Inflammatory macrophage treated with lipopolysaccharide for 1 hour (primary cell): Measurements from ENCODE around the gene GPR34.
"Not testable (repeated sequence)": the region's sequence is repeated elsewhere in the genome, so short reads cannot be mapped to it uniquely, and the experiment has no call there.

Source experiments
- DNase-seq, 2 donors: peaks; one replicate each; pipeline ENCODE4 v3.0.0-alpha.2; 2020 to 2022

GPR34 gene, protein sequence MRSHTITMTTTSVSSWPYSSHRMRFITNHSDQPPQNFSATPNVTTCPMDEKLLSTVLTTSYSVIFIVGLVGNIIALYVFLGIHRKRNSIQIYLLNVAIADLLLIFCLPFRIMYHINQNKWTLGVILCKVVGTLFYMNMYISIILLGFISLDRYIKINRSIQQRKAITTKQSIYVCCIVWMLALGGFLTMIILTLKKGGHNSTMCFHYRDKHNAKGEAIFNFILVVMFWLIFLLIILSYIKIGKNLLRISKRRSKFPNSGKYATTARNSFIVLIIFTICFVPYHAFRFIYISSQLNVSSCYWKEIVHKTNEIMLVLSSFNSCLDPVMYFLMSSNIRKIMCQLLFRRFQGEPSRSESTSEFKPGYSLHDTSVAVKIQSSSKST

DNA sequence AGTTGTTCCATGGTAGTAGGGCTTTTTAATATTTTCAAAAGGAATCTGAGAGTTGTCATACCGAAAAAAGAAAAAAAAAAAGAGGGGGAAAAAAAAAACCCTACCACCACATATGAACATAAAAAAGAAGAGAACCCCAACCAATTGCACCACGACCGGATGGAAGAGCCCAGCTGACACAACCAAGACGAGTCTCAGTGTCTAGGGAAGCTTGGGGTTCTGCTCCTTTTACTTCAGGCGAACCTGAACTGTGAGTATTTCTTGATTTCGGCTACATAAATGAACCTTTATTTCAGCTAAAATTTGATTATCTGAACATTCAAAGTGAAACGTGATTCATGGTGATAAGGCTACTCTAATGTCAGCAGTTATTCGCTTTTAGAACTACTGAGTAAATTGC lies at the start of gene GPR34:
Gene GPR34 (plus strand): TSS at position 139 of the 400 bp plus-strand sequence. CDS start 6,661 bp downstream, outside the sequence.
- DNase-seq: peak; percentile 44 to 47

DNA sequence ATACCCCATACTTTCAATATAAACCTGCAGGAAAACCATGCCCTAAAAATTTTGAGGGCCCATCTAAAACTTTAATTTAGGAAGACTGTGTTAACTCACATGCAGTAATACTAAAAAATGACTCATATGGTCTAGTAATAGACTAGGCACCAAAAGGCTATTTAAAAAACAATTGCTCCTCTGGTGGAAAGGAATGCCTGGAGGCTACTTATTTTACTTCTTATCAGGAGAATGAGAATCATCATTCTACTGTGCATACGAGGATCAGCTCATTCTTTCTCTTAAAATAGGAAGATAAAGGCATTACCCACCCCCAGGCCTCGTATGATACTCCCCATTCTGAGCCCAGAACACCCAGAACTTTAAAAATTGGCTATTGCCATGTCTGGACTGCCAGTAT lies 42.6 kb upstream of the GPR34 start:
- DNase-seq: not testable (repeated sequence)

DNA sequence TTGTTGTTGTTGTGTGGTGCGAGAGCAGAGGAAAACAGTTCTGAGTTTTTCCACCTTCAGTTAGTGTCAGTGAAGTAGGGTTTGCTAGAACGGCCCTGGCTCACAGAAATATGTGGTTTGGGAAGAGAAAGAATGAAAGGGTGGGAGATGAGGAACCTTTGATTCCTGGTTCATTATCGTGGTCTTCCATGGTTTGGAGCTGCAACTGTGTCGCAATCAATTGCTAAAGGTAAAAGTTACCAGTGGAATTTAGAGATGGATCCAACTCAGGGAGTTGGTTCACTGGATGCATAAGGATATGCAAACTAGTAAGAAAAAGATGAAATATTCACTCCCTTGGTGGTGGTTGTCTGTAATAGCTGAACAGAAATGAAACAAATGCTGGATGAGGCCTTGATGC lies 35.6 kb upstream of the GPR34 start:
- no peak for DNase-seq

DNA sequence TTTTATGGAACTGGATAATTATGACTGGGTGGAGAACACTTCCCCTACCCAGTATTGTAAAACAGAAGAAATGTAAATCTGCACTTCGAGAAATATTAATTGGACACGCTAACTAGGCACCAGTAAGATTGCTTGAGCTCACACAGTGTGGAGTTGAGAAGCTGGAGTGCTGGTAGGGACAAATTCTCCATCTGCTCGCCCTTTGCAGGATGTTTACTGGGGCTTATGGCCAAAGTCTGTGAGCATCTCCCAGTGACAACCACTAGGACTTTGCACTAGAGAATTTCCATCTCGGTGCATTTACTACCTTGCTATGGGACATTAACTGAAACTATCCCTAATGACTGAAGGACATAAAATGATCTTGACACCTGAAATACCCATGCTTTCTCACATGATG lies 33.7 kb upstream of the GPR34 start:
- DNase-seq: no peak

DNA sequence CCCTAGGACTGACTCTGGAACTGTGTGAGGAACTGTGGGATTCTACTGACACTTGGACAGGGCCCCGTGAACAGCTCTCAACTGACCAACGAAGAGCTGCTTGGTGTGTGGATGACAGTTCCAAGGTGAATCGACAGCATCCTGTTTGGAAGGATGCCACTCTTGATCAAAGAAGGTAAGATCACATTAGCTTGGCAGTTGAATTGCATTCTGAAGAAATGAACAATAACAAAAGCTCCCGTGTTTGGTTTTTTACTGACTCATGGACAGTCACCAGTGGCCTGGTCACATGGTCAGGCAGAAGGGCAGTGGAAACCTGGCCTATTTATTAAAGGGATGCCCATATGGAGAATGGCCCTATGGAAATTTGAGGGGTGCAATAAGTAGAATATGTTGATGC lies 33.1 kb upstream of the GPR34 start:
- no peak for DNase-seq

DNA sequence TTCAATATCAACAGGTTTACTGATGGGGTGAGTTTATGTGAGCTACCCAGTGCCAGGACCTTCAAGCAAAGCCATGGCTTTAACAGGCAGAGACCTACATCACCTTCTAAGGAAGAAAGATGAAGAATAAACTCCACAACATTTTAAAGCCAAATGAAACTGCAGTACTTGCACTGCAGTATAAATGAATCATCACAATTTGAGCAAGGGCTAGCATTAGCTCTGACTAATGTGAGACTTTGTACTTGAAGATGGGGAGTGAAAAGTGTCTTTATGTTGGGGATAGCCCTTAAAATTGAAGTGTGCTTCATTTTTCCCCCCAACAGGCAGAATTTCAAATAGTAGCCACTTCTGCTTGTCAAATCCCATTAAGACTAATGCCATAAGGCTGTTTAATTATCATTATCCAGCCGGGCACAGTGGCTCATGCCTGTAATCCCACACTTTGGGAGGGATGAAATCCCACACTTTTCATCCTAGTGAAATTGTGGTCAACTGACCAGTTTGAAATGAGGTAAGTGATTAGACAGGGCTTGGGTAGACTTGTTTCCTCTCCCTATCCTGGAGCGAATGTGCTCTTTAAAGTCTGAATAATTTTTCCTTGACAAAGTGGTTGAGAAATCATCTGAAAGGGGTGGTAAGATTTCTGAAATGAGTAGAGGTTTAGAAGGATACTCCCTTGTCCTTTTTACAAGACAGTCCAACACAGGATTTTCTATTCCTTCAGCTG lies 27.2 kb upstream of the GPR34 start:
- no peak for DNase-seq

DNA sequence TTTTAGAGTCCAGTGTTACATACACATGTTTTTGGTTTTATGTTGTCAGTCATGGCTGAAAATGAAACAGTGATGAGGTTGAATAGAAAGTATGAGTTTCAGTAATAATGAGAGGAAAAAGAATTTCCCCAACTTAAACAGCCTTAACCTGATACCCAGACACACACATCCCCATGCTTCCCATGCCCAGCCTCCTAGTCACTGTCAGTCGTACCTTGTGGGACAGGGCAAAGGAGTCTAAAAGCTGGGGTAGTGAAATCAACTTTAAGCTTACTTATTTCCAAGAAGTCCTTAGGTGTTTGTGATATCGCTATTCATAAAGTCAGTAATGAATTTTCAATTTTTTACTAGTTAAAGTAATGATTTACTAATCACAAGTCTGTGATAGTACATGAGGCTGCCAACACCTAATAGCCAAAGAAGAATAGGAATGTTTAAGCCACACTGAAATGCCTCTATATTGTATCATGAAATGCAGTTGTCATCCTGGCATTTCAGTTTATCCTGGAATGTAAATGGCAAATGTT lies 24.3 kb upstream of the GPR34 start:
- no peak for DNase-seq

DNA sequence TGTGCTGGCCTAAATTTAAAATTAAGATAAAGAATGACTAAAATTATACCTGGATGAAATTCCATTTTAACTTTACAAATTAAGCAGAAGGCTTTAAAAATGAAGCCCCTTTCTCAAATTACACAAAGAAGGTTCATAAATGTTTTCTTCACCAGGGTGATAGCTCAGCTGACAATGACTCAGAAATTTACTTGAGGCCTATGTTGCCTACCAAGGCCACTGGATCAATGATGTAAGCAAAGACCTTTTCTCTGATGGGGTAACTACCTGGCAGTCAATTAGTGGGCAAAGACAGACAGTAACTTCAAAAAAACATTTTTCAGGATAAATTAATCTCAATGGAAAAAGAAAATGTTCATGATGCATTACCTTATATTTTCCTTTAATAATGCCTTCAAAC lies 23.9 kb upstream of the GPR34 start:
- DNase-seq: no peak

DNA sequence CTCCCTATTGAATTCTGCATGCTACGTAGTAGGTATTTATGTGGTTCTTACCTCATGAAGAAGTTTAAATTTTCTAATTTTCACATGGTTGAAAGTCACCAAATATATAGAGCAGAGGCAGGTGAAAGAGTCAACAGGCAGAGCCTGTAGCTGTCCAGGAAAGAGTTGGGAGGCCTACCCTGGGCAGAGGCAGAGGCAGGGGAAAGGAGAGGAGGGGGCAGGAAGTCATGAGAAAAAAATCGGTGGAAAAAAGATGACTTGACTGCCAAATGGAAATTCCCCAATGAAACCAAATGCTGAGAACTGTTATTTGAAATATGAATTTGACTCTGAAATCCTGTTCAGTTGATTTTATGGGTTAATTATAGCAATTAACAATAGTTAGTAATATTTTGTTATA lies 23.1 kb upstream of the GPR34 start:
- no peak for DNase-seq

DNA sequence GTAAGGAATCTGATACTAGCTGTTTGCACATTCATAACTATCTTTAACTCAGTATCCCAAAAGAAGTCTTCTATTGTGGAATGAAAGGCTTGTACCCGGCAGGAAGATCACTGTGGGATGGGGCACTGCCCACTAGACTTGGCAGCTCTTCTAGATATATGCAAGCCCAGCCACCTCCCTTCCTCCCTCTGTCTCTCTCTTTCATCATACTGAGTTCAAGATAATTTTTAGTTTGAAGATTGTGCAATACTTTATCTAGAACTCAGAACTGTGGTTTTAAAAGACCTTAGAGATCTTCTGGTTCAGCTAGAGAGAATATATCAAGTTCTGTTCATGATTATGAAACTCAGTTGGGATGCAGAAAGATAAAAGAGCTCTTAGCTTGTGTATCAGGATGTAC lies 22.5 kb upstream of the GPR34 start:
- DNase-seq: no peak

DNA sequence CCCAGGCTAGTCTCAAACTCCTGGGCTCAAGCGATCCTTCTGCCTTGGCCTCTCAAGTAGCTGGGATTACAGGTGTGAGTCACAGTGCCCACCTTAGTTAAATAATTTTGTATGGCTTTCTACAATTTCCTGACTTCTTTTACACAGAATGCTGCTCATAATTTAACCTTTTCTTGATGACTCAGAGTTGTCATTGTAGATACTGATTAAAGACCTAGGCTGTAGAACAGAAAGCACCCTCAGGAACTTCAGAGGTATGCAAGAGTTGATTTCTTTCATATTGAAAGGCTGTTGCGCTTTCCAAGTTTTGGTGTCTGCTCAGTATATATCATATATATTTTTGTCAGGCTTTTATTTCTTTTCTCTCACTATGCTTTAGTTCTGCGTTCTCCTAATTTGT lies 21.1 kb upstream of the GPR34 start:
- DNase-seq: no peak

DNA sequence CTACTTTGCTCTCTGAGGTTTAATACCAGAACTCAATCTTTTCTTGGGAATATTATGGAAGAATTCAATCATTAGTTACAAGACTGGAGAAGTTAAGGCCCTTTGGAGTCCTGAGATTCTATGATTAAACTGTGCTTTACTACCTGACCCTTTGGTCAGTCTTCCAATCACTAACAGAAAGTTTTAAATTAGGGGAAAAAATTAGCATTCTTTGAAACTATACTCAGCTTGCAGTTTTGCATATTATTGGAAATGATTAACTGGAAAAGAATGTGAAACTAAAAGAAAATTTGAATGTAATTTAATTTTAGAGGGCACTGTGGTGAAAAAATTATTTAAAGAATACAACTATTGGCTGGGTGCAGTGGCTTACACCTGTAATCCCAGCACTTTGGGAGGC lies 18.7 kb upstream of the GPR34 start:
- DNase-seq: no peak

DNA sequence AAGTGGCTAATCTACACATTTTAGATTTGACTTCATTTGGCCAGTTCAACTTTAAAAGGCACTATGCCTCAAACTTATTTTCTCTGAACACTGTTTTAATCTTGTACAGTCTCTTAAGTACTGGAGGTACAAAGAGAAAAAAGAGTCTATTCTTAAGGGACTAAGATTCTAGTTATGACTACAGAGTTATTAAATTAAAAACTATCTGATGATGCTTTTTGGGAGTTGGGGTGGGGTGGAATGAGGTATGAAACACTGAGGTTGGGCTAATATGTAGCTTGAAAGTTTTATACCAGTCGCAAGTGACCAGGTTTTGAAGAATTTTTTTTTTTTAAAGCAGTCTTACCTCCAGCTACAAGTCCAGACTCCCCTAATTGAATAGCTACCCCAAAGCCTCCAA lies 17.7 kb upstream of the GPR34 start:
- no peak for DNase-seq

DNA sequence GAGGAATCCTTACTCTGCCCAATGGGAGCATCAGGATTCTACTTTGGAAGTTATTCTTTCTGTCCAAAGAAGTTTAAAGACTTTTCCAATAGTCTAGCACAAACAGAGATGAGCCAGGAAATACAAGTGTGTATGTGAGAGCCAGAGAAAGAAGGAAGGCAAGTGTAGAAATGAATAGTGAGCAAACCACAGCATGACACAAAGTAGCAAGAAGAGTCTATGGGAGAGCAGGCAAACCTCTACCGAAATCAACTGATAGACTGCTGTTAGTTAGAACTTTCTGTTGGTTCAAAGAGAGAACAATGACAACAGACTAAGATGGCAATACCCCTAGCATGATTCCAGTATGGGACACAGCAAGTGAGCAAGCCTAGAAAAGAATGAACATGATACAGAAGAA lies 16.1 kb upstream of the GPR34 start:
- DNase-seq: no peak

DNA sequence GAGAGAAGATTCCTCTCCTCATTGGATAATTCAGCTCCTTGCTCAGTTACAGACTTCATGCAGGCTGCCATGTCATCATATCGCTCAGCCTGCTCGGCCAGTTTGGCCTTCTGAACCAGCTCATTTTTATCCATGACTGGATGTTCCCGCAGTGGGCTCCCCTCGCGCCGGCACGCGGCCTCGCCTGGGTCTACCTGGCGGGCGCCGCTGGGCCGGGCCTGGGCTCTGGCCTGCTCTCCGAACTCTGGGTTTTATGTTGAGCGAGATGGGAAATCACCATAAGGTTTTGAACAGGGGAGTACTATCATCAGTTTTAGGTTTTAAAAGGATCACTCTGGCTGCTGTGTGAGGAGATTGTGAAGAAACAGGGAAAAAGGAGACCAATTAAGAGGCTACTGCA lies 12.4 kb upstream of the GPR34 start:
- DNase-seq: not testable (repeated sequence)

DNA sequence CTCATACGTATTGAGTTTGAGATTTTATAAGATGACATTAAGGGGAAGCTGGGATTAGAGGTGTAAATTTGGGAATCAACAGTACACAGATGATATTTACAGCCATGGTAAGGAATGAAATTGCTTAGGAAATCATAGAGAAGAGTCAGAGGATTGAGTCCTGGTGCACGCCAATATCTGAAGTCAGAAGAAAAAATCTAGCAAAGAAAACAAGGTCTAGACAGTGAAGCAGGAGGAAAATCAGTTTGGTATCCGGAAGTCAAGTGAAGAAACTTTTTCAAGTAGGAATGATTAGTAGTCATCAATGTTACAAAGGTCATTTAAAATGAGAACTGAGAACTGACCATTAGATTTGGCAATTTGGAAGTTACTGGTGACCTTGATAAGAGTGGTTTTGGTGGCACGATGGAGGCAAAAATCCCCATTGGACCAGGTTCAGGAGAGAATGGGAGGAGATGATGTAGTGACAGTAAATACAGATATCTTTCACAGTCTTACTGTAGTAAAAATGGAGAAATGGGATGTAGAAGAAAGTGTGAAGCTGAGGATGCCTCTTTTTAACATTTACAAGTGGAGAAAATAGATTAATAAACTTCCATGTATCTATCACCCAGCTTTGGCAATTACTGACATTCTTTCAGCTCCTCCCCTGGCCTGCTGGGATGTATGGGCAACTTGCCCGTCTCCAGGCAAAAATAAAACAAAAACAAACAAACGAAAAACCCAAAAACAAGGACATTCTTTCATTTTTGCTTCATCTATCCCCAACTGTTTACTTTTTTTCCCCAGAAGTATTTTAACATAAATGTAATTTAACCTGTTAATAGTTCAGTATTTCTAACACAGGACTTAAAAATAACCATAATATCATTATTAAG lies 11.4 kb upstream of the GPR34 start:
- DNase-seq: peak; percentile 11 to 61

DNA sequence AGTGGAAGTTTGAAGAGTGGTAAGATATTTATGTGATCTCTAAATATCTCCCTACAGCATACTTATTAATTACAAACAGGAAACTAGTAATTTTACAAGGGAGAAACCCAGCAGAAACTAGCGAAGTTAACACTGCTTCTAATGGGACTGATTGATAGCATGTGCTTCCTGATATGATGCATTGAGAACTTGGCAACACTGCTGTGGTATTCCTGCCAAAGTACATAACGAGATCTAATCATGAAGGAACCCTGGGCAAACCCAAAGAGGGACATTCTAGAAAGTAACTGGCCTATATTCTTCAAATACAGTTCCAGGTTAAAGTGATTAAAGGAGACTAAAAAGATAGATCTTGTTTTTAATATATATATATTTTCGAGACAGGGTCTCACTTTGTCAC lies 4.6 kb upstream of the GPR34 start:
- no peak for DNase-seq

DNA sequence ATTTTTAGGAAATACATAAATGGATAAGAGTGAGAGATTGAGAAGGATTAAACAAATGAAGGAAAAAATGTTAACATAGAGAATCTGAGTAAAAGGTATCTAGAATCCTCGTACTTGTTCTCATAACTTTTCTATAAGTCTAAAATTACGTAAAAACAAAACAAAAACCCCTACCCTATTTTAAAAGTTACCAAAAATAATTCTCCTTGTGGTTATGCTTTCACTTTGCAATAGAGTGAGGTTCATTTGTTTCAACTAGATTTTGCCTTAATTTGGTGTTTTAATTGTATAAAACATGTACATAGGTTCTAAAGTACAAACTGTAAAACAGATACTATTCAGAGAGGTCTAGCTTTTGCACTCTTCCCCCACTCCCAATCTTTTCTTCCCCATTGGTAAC lies 3.8 kb upstream of the GPR34 start:
- no peak for DNase-seq

DNA sequence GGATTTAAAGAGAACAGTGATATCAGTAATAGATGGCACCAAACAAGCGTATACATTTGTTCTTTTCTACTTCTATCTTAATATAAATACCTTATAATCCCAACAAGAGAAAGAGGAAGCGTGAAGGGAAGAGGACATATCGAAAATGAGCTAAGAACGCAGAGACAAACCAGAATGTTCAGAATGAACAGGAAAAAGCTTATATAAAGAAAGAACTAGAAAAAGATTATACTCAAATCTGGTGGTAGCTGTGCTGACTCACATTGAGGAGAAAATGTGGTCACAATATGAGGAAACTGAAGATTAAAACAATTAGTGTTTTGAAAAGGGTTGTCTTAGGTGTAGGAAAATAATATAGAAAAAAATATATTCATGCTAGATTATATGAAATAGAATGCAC lies 2.0 kb upstream of the GPR34 start:
- peak in 1 of 2 donors; percentile 17 for DNase-seq

DNA sequence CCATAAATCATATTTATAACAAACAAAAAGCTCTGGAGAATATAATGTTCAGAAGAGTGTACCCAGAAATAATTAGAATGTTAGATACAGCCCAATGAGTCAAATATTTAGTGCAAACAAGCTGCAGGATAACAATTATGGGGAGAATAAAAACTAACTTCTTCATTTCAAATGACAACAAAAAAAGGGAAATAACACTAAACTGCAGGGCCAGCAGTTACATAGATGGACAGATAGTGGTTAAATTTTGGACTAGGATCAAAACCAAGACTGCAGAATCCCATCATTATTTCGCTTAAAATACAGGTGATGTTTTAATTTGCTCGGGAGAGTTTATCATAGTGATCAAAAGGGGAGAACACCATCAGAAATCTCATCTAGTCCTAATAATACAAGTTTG lies 617 bp upstream of the GPR34 start:
- DNase-seq: peak in 1 of 2 donors; percentile 29

DNA sequence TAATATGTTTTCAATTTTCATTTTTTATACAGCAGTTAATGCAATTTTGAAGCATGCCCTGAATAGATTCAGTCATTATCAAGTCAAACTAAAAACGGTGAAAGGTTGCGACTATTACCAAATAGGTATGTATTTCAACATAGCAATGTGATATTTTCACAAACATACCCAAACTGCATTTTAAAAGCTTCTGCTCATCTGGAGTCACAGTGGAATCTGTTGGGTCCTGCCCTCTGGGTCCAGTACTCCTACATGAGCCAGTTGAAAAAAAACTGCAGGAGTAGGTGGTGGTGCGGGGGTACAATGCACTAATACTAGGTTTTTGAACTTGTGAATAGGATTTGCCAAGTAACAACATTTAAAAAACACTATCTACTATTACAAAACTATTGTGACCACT lies 938 bp downstream of the GPR34 start:
- DNase-seq: no peak

DNA sequence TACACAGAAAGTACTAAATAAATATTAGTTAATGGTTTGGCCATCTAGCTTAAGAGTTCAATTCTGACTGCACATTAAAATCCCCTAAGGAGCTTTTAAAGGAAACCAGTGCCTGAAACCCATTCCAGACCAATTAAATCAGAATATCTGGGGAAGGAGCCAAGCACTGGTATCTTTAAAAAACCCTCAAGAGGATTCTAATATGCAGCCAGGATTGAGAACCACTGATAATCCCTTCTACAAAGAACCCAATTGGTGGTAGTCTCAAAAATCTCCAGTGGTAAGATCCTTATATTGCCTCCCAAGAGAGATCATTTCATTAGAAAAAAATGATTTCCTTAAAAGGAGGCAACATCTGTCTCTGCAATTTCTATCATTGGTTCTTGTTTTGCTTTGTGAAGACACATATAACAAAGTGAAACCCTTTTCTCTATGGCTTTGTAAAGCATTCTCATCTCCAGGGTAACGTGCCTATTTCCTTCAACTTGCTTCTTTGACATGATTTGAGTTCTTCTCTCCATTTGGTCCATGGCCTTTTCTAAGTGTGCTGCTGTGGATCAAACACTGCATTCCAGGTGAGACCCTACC lies 3.5 kb downstream of the GPR34 start:
- DNase-seq: no peak

DNA sequence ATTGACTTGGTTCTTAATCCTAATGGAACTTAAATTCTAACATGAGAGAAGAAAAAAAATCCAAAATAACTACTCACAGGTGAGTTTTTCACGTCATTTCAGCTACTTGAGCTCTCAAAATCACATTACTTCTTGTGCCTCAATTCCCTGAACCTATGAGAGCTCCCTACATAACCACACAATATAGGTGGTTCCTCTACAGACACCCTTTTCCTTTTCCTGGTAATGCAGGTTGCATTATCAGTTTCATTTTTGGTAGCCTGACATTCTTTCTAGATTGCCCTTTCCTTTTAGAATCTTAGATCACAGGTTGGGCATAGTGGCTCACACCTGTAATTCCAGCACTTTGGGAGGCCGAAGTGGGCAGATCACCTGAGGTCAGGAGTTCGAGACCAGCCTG lies 4.3 kb downstream of the GPR34 start:
- DNase-seq: no peak
